A673 (cell line): ENCODE results near the gene CHRD. TPM values are rescaled to one million over a fixed set of nuclear protein-coding genes. Genes with fewer than 3 reads are reported as not detected.

ENCODE experiments used
- BruUV-seq: library from RNA; stranded (reverse); fragments of 400-500 nt; replicated peaks from 2 replicates; lab custom pipeline; 2021; lab: Mats Ljungman, UMichigan
- CTCF ChIA-PET: fragments of 300-600 bp; sonication (Branson Sonifier 250); formaldehyde crosslinking; loops from one replicate; lab custom pipeline; 2022; ENCODE audit warnings: antibody characterized with exemption; lab: Charles Lee
- POLR2A ChIA-PET: fragments of 300-600 bp; sonication (Branson Sonifier 250); formaldehyde crosslinking; loops from one replicate; lab custom pipeline; 2022; ENCODE audit warnings: antibody characterized with exemption; ENCODE audit not compliant: low non-redundant PET; lab: Charles Lee
- DNase-seq: peaks from one replicate; pipeline ENCODE4 v3.0.0-alpha.2; 2015; ENCODE audit warnings: low spot score
- H3K27ac ChIP-seq: fragments of 200-600 bp; sonication (generic); 2 replicates; pipeline ENCODE4 v1.5.1; 2016; ENCODE audit warnings: mixed run types, low read depth, mild to moderate bottlenecking, mixed read lengths, antibody characterized with exemption, low read length; ENCODE audit not compliant: poor library complexity, severe bottlenecking
- H3K27me3 ChIP-seq: fragments of 200-600 bp; sonication (generic); replicated peaks from 2 replicates; pipeline ENCODE4 v1.6.1; 2017; ENCODE audit warnings: mixed run types, low read depth, mild to moderate bottlenecking, mixed read lengths, antibody characterized with exemption, low read length; ENCODE audit not compliant: insufficient read depth, poor library complexity
- H3K36me3 ChIP-seq: fragments of 200-600 bp; sonication (generic); 2 replicates; pipeline ENCODE4 v1.6.1; 2016; ENCODE audit warnings: mixed run types, mild to moderate bottlenecking, mixed read lengths, antibody characterized with exemption, low read length; ENCODE audit not compliant: insufficient read depth, poor library complexity, severe bottlenecking
- H3K4me1 ChIP-seq: fragments of 200-600 bp; sonication (generic); 2 replicates; pipeline ENCODE4 v1.6.1; 2017; ENCODE audit warnings: mixed run types, mild to moderate bottlenecking, mixed read lengths, antibody characterized with exemption, low read length; ENCODE audit not compliant: insufficient read depth, poor library complexity, severe bottlenecking
- H3K4me3 ChIP-seq: fragments of 200-600 bp; sonication (generic); 2 replicates; pipeline ENCODE4 v1.5.1; 2016; ENCODE audit warnings: low read depth, mixed run types, mild to moderate bottlenecking, mixed read lengths, low read length; ENCODE audit not compliant: poor library complexity, severe bottlenecking
- H3K9me3 ChIP-seq: fragments of 200-600 bp; sonication (generic); 2 replicates; pipeline ENCODE4 v1.6.1; 2016; ENCODE audit warnings: mixed run types, low read depth, mild to moderate bottlenecking, mixed read lengths, antibody characterized with exemption, low read length; ENCODE audit not compliant: poor library complexity, severe bottlenecking
- EZH2 ChIP-seq: fragments of 200-600 bp; sonication (generic); IDR thresholded peaks from 2 replicates; pipeline ENCODE4 v1.6.1; 2017; ENCODE audit warnings: borderline replicate concordance, low read depth, mild to moderate bottlenecking, mixed read lengths, antibody characterized with exemption, low read length; ENCODE audit not compliant: poor library complexity, severe bottlenecking
- intact Hi-C: fragments of 100-400 bp; cut with micrococcal nuclease; formaldehyde crosslinking; loops from one replicate; pipeline ENCODE4 v1.10.0; 2022; ENCODE audit not compliant: unreplicated experiment
- total RNA-seq: library from RNA; stranded (reverse); gene quantifications from 2 replicates; pipeline ENCODE4 v1.2.3, GENCODE V29; 2021
- TF ChIP-seq, protein P1 (sequence below): fragments of 300-800, 200-600 bp; sonication (generic); conservative IDR thresholded peaks from 2 replicates; pipeline ENCODE4 v1.5.1; 2017; ENCODE audit warnings: low read depth, mild to moderate bottlenecking, antibody characterized with exemption, low read length, moderate library complexity, mixed read lengths

Gene CHRD
- total RNA-seq, 1 experiment from 2014 or later = 0.06 TPM

DNA sequence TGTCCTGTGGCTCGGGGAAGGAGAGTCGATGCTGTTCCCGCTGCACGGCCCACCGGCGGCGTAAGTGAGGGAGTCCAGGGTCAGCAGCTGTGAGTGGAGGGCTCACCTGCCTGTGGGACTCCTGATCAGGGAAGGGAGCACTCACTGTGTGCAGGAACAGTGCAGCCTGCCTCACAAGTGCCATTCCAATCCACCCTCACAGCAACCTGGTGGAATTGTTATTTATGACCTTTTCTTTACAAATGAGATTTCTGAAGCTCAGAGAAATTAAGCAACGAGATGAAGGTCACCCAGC is 9.0 kb downstream of the CHRD start:
- no peak overlapping the region for H3K4me3 ChIP-seq
- H3K36me3 ChIP-seq = no peaks in the 10 kb centered on the region
- POLR2A ChIA-PET = no interaction called here
- CTCF ChIA-PET = no interaction called here
- no peaks in the 10 kb centered on the region for H3K4me1 ChIP-seq
- TF ChIP-seq EZH2 = no peak
- TF ChIP-seq, protein P1, sequence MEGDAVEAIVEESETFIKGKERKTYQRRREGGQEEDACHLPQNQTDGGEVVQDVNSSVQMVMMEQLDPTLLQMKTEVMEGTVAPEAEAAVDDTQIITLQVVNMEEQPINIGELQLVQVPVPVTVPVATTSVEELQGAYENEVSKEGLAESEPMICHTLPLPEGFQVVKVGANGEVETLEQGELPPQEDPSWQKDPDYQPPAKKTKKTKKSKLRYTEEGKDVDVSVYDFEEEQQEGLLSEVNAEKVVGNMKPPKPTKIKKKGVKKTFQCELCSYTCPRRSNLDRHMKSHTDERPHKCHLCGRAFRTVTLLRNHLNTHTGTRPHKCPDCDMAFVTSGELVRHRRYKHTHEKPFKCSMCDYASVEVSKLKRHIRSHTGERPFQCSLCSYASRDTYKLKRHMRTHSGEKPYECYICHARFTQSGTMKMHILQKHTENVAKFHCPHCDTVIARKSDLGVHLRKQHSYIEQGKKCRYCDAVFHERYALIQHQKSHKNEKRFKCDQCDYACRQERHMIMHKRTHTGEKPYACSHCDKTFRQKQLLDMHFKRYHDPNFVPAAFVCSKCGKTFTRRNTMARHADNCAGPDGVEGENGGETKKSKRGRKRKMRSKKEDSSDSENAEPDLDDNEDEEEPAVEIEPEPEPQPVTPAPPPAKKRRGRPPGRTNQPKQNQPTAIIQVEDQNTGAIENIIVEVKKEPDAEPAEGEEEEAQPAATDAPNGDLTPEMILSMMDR = no peak
- no TSS peak for BruUV-seq
- intact Hi-C loops = no loop called here
- H3K27me3 ChIP-seq = no peaks in the 10 kb centered on the region
- no peak overlapping the region for H3K27ac ChIP-seq
- DNase-seq = no peak
- no peaks in the 10 kb centered on the region for H3K9me3 ChIP-seq

DNA sequence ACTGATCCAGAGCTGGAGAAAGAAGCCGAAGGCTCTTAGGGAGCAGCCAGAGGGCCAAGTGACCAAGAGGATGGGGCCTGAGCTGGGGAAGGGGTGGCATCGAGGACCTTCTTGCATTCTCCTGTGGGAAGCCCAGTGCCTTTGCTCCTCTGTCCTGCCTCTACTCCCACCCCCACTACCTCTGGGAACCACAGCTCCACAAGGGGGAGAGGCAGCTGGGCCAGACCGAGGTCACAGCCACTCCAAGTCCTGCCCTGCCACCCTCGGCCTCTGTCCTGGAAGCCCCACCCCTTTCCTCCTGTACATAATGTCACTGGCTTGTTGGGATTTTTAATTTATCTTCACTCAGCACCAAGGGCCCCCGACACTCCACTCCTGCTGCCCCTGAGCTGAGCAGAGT is 9.5 kb downstream of the CHRD start:
- ChIA-PET CTCF (no interaction called here), POLR2A (no interaction called here)
- BruUV-seq = no TSS peak
- H3K4me1 ChIP-seq = no peaks in the 10 kb centered on the region
- no peak overlapping the region for H3K4me3 ChIP-seq
- TF ChIP-seq, protein P1 = no peak
- intact Hi-C loops = no loop called here
- DNase-seq = no peak
- no peak overlapping the region for H3K27ac ChIP-seq
- H3K36me3 ChIP-seq = no peaks in the 10 kb centered on the region
- no peaks in the 10 kb centered on the region for H3K9me3 ChIP-seq
- H3K27me3 ChIP-seq = no peaks in the 10 kb centered on the region

DNA sequence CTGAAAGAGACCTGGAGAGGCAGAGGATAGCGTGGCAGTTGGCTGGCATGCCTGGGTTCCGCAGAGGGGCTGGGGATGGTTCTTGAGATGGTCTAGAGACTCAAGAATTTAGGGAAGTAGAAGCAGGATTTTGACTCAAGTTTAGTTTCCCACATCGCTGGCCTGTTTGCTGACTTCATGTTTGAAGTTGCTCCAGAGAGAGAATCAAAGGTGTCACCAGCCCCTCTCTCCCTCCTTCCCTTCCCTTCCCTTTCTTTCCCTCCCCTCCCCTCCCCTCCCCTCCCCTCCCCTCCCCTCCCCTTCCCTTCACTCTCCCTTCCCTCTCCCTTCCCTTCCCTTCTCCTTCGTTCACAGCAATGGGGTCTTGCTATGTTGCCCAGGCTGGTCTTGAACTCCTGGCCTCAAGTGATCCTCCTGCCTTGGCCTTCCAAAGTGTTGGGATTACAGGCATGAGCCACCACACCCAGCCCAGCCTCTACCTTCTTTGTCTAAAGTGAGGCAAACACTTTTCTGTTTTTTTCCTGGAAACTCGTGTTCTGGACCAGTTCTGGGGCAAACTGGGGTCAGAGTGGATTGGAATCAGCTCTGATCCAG is 10.2 kb downstream of the CHRD start:
- POLR2A ChIA-PET = no interaction called here
- no peak for TF ChIP-seq EZH2
- TF ChIP-seq, protein P1 = no peak
- BruUV-seq = no TSS peak
- Histone ChIP-seq H3K4me1 (no peaks in the 10 kb centered on the region), H3K27ac (no peak overlapping the region), H3K36me3 (no peaks in the 10 kb centered on the region), H3K9me3 (no peaks in the 10 kb centered on the region), H3K4me3 (no peak overlapping the region), H3K27me3 (no peaks in the 10 kb centered on the region)
- intact Hi-C loops = no loop called here
- DNase-seq = no peak
- CTCF ChIA-PET = no interaction called here
